IPS DF 4.7 (cell line): ENCODE measurements around the gene SPRY1.

Experiments used
- DNase-seq: peaks from one replicate; pipeline ENCODE4 v3.0.0-alpha.2; 2013; ENCODE audit warnings: low spot score; ENCODE audit errors: extremely low read depth

SPRY1 gene

DNA sequence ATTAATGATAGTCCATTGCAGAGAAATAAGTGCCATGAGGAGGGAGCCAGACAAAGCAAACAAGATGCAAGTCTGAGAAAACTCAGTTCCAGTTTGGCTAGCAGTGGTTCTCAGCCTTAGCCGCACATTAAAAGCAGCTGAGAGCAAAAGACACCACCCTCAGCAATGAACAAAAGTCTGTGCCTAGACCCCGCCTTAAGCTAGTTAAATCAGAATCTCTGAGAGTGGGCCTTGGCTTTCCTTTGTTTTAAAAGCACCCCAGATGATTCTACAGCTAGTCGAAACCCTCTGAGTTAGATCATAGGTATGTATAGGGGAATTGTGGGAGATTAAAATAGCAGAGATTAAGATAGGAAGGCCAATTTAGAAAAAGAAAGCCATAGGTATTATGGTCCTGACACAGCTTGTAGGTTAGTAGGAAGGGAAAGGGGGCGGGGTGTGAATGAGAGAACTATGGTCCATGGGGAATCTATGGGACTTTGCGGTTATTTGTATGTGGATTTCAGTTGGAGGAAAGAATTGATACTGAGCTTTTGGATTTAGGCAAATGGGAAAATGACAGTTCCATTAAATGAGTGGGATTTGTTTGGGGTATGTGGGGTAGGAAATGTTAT lies 12.0 kb downstream of the SPRY1 start:
- no peak for DNase-seq

DNA sequence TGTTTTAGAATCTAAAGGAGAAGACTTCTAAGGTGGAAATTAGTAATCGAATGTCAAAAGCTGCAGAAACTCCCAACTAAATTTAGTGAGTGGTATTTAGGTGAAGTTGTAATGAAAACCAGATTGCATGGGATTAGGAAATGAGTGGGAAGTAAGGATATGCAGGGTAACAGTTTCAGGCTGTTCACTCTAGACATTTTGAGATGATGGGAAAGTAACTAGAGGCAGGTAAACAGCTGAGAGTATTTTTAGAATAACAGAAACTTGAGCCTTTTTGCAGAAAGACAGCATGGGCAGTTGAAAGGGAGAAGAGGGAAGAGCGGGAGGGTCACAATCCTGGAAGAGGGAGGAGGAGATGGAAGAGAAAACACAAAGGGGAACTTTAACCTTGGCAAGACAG lies 12.7 kb downstream of the SPRY1 start:
- DNase-seq = no peak

DNA sequence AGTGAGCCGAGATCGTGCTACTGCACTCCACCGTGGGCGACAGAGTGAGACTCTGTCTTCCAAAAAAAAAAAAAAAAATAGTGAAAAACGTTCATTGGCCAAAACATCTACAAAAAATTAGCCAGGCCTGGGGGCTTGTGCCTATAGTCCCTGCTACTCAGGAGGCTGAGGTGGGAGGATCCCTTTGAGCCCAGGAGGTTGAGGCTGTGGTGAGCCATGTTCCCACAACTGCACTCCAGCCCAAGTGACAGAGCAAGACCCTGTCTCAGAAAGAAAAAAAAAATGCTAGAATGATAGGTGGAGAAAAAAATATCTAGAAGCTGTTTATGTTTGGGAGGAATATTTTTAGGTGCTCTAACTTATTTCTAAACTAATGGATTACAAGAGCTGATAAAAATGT lies 14.9 kb downstream of the SPRY1 start:
- DNase-seq = no peak

DNA sequence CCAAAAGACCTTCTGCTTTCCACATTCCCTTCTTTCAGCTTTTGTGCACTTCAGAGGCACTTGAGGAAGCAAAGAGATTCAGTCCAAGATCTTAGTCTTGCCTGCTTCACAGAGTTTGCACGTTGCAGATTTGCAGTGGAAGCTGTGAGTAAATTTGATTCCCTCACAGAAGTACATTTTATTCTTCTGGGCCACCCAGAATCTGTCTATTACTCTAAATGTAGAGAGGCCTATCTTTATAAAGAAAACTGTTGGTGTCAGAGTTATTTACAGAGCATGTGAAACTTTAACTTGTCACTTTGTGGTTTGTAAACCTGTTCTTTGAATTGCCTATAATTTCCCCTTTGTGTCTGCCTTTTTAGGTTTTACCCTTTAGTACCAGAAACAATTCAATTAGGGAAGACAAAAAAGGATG lies 15.5 kb downstream of the SPRY1 start:
- DNase-seq = no peak

DNA sequence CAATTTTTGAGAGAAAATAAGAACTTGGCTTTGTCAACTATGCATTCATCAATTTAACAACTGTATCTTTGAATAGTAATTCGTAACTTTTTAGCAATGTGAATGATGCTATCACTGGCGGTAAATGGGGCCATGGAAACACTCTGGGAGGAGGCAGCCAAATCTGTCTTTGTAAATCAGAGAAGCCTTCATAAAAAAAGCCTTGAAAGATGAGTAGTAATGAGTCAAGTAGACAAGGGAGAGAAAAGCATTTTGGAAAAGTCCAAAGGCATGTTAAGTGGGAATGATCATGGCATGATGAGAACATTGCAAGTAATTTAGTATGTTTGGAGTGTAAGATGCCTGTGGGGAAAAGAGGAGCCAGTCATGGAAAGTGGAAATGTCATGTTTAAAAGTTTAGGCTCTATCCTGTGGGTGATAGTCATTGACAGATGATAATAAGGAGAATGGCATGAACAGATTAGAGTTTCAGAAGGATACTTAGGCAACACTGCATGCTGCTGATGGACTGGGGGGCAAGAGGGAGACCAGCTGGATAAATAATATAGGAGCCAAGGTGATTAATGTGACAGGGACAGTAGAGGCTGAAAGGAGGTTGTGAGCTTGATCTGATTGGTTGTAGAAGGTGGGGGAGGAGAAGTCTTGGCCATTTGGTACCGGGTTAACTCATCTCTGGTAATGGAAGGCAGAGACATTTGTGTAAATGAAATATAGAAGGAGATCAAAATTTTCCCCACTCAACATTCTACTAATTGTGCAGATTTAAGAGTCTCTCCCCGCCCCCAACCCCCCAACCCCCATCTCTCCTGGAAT lies 16.3 kb downstream of the SPRY1 start:
- no peak for DNase-seq

DNA sequence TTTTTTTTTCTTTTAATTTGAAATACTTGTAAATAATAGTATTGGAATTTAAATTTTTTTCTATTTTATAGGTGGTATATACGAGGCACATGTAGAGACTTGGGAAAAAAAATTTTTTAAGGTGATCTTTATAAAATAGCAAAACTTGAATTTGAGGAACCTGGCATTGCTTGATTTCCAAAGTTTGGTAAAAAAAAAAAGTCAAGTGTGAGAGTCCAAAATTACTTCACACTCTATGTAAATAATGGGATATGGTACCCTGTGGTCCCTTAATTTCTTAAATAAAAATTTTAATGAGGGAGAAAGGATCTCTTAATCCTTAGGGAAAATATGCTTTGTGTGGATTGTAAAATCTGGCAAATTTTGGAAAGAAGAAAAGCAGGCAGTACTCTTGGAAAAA lies 19.0 kb downstream of the SPRY1 start:
- no peak for DNase-seq

DNA sequence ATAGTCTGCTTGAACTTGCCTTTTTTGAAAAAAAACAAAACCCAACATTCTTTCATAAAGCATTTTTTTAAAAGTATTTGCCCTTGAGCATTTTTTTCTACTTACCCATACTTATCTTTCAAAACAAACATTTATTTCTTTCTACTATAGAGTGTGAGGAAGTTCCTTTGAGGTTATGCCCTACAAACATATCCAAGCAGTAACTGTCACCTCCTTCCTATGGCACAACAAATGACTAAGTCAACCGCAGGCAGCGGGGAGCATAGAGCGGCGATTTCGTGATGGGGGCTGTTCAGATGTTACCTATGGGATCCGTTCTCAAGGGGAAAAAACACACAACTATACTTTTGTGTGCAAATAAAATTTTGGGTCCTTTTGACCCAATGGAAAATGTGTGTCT lies 19.4 kb downstream of the SPRY1 start:
- no peak for DNase-seq

DNA sequence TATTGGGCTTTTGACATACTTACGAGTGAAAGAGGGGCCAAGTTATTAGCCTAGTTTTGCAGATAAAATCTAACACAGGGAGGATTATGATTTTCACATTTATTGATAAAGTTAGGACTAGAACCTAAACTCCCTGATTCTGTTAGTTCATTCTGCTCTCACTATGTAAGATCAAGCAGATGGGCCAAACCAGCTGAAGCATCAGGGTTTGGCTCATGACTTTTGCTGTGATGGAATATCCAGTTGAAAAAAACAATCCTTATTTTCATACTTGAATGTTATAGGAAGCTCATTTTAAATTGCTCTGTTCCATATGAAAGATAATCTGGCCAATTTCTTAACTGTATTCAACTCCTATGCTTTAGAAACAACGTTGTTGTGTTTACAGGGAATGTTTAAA lies 21.2 kb downstream of the SPRY1 start:
- no peak for DNase-seq

DNA sequence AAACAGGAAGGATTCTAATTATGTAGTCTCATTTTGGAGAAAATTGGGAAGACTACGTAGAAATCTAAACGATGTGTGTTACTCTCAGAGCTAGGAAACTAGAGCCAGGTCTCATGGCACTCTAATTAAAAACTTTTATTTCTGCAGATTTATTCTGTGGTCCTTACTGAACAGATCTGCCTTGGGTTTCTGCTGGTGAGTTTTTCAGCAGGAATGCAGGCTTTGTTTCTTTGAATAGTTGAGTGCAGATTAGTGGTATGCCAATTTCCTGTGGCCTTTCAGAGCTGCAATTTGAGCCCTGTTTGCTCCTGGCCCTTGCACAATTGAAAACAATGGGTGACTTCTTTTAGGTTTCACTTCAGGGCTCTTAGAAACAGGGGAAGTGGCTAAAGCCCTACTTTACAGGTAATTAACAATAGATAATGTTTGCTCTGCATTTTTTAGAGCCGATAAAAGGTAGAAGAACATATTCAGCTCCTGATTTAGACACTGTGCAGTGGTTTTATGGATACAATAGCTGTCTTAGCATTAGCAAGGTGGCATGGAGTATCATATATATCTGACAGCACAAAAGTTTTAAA lies 21.8 kb downstream of the SPRY1 start:
- DNase-seq = peak; percentile 85

DNA sequence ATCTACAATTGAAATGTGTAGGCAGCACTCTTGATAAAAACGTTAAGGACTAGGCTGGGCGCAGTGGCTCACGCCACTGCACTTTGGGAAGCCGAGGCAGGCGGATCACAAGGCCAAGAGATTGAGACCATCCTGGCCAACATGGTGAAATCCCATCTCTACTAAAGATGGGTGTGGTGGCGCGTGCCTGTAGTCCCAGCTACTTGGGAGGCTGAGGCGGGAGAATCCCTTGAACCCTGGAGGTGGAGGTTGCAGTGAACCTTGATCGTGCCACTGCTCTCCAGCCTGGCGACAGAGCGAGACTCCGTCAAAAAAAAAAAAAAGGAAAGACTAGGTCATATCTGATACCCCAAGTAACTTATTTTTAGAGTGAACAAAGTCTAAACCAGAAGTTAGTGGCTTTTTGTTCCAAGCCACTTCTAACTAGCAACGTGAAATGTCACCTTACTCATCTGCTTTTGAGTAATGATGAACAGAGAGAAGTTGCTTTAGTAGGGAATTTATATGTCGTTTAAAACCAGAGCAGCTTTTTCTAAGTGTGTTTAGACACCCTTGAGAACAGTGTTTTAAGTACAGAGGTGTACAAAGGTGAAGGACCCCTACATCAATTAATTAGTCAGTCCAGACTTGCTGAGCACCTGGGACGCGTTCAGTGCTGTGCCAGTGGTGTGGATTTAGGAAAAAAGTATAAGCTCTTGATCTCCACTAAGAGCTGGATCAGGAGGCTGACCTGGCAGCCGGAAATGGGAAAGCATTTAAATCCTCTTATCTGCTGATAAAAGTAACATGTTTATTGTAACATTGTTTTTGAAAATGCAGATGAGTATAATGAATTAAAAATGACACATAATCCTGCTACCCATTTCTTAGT lies 23.5 kb downstream of the SPRY1 start:
- DNase-seq = no peak

DNA sequence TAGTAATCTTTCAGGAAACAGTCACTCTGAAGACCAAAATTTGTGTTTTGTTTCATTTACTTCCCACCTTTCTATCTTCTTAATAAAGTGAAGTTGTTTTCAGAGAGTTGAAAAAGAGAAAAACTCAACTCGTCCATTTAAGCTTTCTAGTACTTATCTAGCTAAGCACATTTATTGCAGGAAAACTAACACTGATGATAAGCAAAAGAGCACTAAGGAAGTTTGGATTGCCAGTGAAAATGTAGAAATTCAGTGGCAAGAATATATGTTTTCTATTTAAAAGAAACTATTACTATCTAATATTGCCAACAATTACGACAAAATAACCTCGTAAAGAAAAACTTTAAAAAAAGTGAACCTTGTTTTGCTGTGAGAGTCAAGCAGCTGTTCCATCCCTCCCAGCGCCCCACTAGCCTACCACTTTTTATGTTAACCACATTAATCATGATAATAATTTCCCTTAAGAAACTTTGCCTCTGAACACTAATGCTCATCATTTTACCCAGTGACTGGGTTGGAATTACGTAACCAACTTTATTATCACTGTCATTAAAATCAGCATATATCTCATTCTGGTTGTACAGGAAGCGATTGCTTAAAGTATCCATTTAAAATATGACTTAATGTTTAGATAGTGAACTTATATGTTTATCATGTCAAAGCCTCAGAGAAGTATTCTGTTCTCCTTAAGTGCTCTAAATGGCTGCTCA lies 24.8 kb downstream of the SPRY1 start:
- no peak for DNase-seq

DNA sequence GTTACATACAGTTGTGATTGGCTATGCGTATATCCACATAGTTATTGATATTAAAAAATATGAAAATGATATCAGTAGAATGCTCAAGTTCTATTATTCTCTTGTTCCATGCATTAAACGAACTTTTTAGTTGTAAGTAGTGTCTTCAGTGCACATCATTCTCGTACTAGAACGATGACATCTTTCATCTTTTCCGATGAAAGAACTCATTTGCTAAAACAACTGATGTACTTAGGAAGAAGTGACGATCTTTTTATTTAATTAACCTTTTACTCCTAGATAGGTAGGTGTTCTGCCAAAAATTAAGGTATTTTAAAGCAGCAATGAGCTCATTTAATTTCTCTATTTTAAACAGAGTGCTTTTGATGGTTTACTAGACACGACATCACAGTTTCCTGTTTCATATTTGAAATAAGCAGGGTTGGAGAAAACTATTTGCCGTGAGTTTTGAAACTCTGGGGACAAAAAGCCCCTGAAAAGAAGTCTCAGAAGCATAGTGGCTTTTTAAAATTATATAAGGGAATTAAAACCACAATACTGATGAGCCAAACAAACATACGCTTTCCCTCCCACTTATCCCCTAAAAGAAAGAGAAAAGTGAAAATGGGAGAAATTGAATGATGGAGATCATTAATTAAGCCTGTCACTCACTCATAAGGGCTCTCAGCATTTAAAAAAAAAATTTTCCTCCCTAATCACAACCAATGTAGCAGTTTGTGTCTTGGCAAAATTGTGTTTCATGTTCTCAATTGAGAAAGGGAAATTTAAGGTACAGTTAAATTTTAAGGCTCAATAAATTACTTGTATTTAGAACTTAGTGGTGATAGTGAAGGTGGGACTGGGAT lies 25.6 kb downstream of the SPRY1 start:
- DNase-seq = no peak

DNA sequence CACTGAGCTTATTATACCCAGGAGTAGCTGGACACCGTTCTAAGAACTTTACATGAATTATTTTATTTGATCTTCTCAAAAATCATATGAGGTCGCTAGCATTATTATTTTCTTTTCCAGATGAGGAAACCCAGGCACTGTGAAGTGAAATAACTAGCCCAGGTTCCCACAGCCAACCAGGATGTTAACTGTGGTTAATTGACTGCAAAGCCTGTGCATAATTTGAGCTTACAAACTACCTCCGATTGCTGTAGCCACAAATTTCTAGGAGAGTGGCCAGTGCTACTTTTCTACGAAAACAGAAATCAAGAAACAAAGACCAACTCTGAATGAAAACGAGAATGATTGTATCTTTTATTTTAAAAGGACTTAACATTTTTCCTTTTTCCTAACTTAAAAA lies 27.2 kb downstream of the SPRY1 start:
- no peak for DNase-seq

DNA sequence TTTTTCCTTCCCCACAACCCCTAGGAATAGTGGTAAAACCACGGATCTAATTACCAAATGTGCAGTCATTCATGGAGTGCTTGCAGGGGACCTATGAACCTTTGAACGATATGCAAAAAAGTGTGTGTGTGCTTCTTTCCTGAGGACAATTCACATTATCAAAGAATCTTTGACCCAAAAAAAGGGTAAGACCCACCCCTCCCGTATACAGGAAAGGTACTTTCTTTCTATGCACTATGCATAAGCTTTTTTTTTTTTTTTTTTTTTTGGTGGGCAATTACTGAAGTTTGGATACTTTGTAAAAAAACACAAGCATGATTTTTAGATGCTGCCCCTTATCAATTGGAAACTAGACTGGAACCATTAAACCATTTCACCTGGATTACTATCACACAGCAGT lies 31.4 kb downstream of the SPRY1 start:
- no peak for DNase-seq

DNA sequence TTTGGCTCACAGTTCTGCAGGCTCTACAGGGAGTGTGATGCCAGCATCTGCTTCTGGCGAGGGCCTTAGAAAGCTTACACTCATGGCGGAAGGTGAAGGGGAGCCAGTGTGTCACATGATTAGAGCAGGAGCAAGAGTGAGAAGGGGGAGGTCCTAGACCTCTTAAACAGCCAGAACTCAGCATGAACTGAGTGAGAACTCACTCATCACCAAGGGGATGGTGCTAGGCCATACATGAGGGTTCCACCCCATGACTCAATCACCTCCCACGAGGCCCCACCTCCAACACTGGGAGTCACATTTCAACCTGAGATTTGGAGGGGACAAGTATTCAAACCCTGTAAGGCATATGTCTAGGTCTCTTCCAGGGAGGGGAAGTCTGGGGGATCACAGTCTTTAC lies 33.4 kb downstream of the SPRY1 start:
- DNase-seq = no peak

DNA sequence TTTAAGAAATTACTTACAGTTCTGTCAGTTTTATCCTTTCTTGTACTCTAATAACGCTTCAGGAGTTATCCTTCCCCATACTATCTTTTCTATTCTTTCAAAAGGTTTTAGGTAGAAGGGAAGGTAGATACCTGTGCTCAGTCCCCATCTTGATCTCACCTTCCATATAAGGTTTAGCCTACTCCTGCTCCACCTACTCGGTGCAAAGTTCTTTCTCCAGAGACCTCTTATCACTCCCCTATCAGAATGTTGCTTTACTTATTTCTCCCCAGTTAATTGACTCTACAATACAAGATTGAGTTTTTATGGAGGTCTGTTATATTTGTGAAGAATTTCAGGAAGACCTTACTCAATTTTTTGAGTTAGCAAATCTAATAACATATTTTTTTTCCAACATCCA lies 33.9 kb downstream of the SPRY1 start:
- DNase-seq = no peak

DNA sequence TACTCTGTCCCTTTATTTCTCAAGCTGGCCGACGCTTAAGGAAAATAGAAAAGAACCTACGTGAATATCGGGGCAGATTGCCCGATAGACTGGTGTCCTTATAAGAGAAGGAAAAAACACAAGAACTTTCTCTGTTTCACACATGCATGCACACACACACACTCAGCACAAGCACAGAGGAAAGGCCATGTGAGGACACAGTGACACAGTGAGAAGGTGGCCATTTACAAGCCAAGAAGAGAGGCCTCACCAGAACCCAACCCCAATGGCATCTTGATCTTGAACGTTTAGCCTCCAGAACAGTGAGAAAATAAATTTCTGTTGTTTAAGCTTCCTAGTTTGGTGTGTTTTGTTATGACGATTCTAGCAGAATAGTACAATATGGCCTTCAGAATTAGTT lies 37.0 kb downstream of the SPRY1 start:
- DNase-seq = no peak

DNA sequence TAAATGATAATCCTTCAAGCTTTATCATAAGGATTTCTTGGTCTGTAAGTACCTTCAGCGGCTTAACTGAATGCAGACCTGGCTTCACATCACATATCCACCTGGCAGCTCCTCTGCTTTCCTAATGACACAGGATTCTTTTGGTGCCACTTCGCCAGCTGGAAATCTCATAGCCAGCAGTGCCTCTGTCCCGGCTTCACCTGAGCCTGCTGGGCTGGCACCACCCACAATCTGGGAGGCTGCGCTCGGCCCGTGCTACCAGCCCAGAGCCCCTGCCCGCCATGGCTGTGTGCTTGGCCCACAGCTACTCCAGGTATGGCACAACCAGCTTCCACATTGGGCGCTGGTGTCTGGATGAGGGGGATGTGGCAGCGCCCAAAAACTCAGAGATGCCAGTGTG lies 37.4 kb downstream of the SPRY1 start:
- DNase-seq = no peak

DNA sequence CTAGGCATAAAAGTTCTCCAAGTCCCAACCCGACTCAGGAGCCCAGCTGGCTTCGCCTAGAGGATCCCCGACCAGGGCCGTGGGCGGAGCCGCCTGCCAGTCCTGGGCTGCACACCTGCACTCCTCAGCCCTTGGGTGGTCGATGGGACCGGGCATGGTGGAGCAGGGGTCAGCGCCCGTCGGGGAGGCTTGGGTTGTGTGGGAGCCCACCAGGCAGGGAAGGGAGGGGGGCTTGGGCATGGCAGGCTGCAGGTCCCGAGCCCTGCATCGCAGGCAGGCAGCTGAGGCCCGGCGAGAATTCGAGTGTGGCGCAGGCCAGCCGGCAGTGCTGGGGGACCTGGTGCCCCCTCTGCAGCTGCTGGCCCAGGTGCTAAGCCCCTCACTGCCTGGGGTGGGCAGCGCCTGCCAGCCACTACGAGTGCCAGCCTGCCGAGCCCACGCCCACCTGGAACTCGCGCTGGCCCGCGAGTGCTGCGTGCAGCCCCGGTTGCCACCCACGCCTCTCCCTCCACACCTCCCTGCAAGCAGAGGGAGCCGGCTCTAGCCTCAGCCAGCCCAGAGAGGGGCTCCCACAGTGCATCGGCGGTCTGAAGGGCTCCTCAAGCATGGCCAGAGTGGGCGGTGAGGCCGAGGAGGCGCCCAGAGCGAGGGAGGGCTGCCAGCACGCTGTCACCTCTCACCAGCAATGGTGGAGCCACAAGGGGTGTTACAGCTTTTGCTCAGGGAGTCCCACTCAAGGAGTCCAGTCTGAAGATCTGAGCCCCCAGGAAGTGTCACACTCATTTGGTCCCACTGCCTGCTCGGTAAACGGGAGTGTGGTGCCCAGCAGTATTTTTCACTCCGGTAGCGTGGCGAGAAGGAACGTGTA lies 38.9 kb downstream of the SPRY1 start:
- no peak for DNase-seq
